Mucosa of descending colon (tissue), 3 donors: ENCODE measurements around the gene TMSB15C. TPM values are rescaled to one million over a fixed set of nuclear protein-coding genes. Genes with fewer than 3 reads are reported as not detected.

Source experiments
- ATAC-seq: fragments of 200-7000 bp; cut with Tn5 transposase; one replicate; pipeline ENCODE4 v1.9.1; 2020; ENCODE audit warnings: mild to moderate bottlenecking, moderate library complexity
- DNase-seq, 3 donors: peaks; one replicate each; pipeline ENCODE4 v3.0.0-alpha.2; 2020
- H3K36me3 ChIP-seq: fragments of 200-600 bp; one replicate; pipeline ENCODE4 v1.8.0; 2021; ENCODE audit warnings: low read depth, mild to moderate bottlenecking
- H3K4me1 ChIP-seq: fragments of 200-600 bp; one replicate; pipeline ENCODE4 v1.8.0; 2021; ENCODE audit warnings: low read depth, mild to moderate bottlenecking
- H3K4me3 ChIP-seq: fragments of 200-600 bp; one replicate; pipeline ENCODE4 v1.8.0; 2021; ENCODE audit warnings: mild to moderate bottlenecking
- H3K9me3 ChIP-seq: fragments of 200-600 bp; one replicate; pipeline ENCODE4 v1.8.0; 2021; ENCODE audit warnings: mild to moderate bottlenecking
- CTCF ChIP-seq: fragments of 200-600 bp; IDR thresholded peaks from one replicate; pipeline ENCODE4 v1.8.0; 2022; ENCODE audit warnings: antibody characterized with exemption, mild to moderate bottlenecking
- intact Hi-C, 2 donors: fragments of 100-400 bp; cut with DNase I in 1 of 2; cut with micrococcal nuclease in 1 of 2; formaldehyde crosslinking; loops; one replicate each; pipeline versions ENCODE4 v1.11.0 to v1.11.1; 2022; cut with DNase I, micrococcal nuclease
- total RNA-seq, 3 donors: library from RNA; stranded (reverse); fragmentation: NEBNext Ultra II Directional in 2 of 3; extraction: Animal tissue kit (Norgen Biotek cat#: 25700) in 2 of 3; gene quantifications; one replicate each; pipeline versions ENCODE4 v1.2.1 to v1.2.4, GENCODE V29; 2021 to 2023
- donor health status: DM: no; HTN: no; CAD: no; lungs with moderate emphysema.
- donor health status: DM: no; HTN: no; CAD: no.
- donor health status: DM: no; HTN: yes; CAD: no.

Gene TMSB15C
- total RNA-seq, 3 donors from 2014 or later: 0.84 to 2.6 (median 0.87) TPM

- Histone ChIP-seq H3K9me3 (no peaks in the 10 kb centered on the region), H3K4me1 (no peaks in the 10 kb centered on the region), H3K4me3 (no peak within 1 kb of the TSS), H3K36me3 (no peaks in the 10 kb centered on the region)
- ATAC-seq (no peak), DNase-seq (no peak)
- intact Hi-C loops: no loop called here
- no peak for TF ChIP-seq CTCF
These were observed 36.1 kb downstream of the TMSB15C start, which contains the start of gene H2BW2 for GRCh38 chrX:104039689-104040505. TSS of gene H2BW2 (plus strand) at chrX:104039956. CDS start at chrX:104039995, 39 bp downstream.

Other genes with a start within 250 kb of the TMSB15C start
- gene RAB9B, start 244.0 kb downstream of the TMSB15C start, total RNA-seq: 1 to 10 TPM in 1 of 3 donors, under 1 TPM in 2; 0.69 to 8.0 (median 0.82) TPM
- 1 to 10 TPM in 2 of 3 donors, under 1 TPM in 1; 0.49 to 4.4 (median 2.2) TPM for gene TMSB15B, start 113.6 kb downstream of the TMSB15C start, total RNA-seq
- gene H2BW1, start 62.5 kb downstream of the TMSB15C start, total RNA-seq: not detected
- gene H2BW2, start 36.3 kb downstream of the TMSB15C start, total RNA-seq: not detected
- 1 to 10 TPM in 1 of 3 donors, under 1 TPM in 2; 0.14 to 1.0 (median 0.55) TPM for gene ZCCHC18, start 36.3 kb upstream of the TMSB15C start, total RNA-seq
- gene SLC25A53, start 80.8 kb upstream of the TMSB15C start, total RNA-seq: 10 to 100 TPM in 1 of 3 donors, 1 to 10 TPM in 2; 7.2 to 18.0 (median 8.5) TPM
- gene FAM199X, start 90.2 kb upstream of the TMSB15C start, total RNA-seq: 10 to 100 TPM; 18.3 to 22.2 (median 21.9) TPM
- not detected for gene ESX1, start 178.7 kb upstream of the TMSB15C start, total RNA-seq